Body of pancreas (tissue), 4 donors: ENCODE measurements around the gene RGS8. TPM values are rescaled to one million over a fixed set of nuclear protein-coding genes. Genes with fewer than 3 reads are reported as not detected.

Source experiments
- ATAC-seq: fragments of 150-250 bp; one replicate; pipeline ENCODE4 v1.9.1; 2016
- DNase-seq, 4 donors: peaks; one replicate each; pipeline ENCODE4 v3.0.0-alpha.2; 2019
- H3K27ac ChIP-seq, 4 donors: fragments of 200-600 bp; sonication (generic); 1 replicate in 3 of 4; 2 replicates in 1 of 4; pipeline versions ENCODE4 v1.5.1 to v1.6.1; 2016 to 2019; ENCODE audit warnings: mild to moderate bottlenecking in 1 of 4, mixed read lengths in 1 of 4, moderate library complexity in 1 of 4
- H3K27me3 ChIP-seq, 2 donors: fragments of 200-600 bp; sonication (generic); one replicate each; pipeline ENCODE4 v1.6.0; 2016; ENCODE audit warnings: mild to moderate bottlenecking in 1 of 2
- H3K36me3 ChIP-seq, 2 donors: fragments of 200-600 bp; sonication (generic); replicated peaks in 1 of 2; 2 replicates each; pipeline ENCODE4 v1.5.1; 2016; ENCODE audit warnings: low read depth in 2 of 2; ENCODE audit not compliant: insufficient read depth in 1 of 2
- H3K4me1 ChIP-seq: fragments of 200-600 bp; sonication (generic); one replicate; pipeline ENCODE4 v1.6.0; 2016
- H3K4me3 ChIP-seq, 2 donors: fragments of 200-600 bp; sonication (generic); 1 replicate in 1 of 2; 2 replicates in 1 of 2; pipeline ENCODE4 v1.5.1; 2016 to 2019
- H3K9me3 ChIP-seq, 3 donors: fragments of 200-600 bp; sonication (generic); 1 replicate in 2 of 3; 2 replicates in 1 of 3; pipeline ENCODE4 v1.5.1; 2016
- CTCF ChIP-seq, 7 experiments: fragments of 450-650 bp in 4 of 7; fragments of 200-600 bp in 3 of 7; sonication (generic) in 3 of 7; IDR thresholded peaks; one replicate each; pipeline ENCODE4 v1.5.1; 2016 to 2019; ENCODE audit warnings: antibody characterized with exemption in 7 of 7
- POLR2A ChIP-seq, 3 donors: fragments of 450-650 bp; IDR thresholded peaks; one replicate each; pipeline ENCODE4 v1.6.1; 2016; ENCODE audit warnings: antibody characterized with exemption in 3 of 3, mild to moderate bottlenecking in 2 of 3
- WGBS, 2 donors: methylation state at CpG; one replicate each; pipeline ENCODE4 v1.1.5; 2017; 5-methylcytosine and 5-hydroxymethylcytosine counted together
- intact Hi-C: fragments of 100-400 bp; cut with DNase I; formaldehyde crosslinking; loops from one replicate; pipeline ENCODE4 v1.15.1; 2023
- total RNA-seq, 2 donors: library from RNA; depleted of rRNA; stranded (reverse); fragments of >200 nt; gene quantifications; one replicate each; pipeline ENCODE4 v1.1.0, GENCODE V29; 2016

Gene RGS8
- total RNA-seq, 2 donors from 2014 or later = not detected

- TF ChIP-seq CTCF (IDR thresholded peaks at IDR 0.05) (no peak), POLR2A (IDR thresholded peaks at IDR 0.05) (no peak)
- no peaks in the 10 kb centered on the region for H3K9me3 ChIP-seq
- no peak for ATAC-seq
- intact Hi-C loops = no loop called here
- no peaks in the 10 kb centered on the region for H3K36me3 ChIP-seq
- H3K27ac ChIP-seq = no peak overlapping the region
- no peaks in the 10 kb centered on the region for H3K4me1 ChIP-seq
- WGBS, 2 donors = 79 to 82% methylated on average over 2 of the region's 2 CpGs
- H3K4me3 ChIP-seq = no peak overlapping the region
- DNase-seq = no peak
- H3K27me3 ChIP-seq = no peaks in the 10 kb centered on the region
Measured at GRCh38 chr1:182724215-182724614, 39.8 kb upstream of the RGS8 start.

GRCh38 chr1:182723200-182723599 lies 38.8 kb upstream of the RGS8 start:
- H3K27me3 ChIP-seq = no peaks in the 10 kb centered on the region
- H3K4me1 ChIP-seq = no peaks in the 10 kb centered on the region
- intact Hi-C loops = no loop called here
- H3K9me3 ChIP-seq = no peaks in the 10 kb centered on the region
- no peak overlapping the region for H3K27ac ChIP-seq
- peak in 3 of 4 donors; percentile 20 to 43 (median 25) for DNase-seq
- no peak overlapping the region for H3K4me3 ChIP-seq
- H3K36me3 ChIP-seq = no peaks in the 10 kb centered on the region
- WGBS, 2 donors = 75 to 80% methylated on average over 2 of the region's 2 CpGs
- no peak for ATAC-seq
- TF ChIP-seq POLR2A (IDR thresholded peaks at IDR 0.05) (no peak), CTCF (IDR thresholded peaks at IDR 0.05) (no peak)

- 41 to 43% methylated on average over 1 of the region's 1 CpG for WGBS, 2 donors
- Histone ChIP-seq H3K36me3 (no peaks in the 10 kb centered on the region), H3K4me3 (no peak overlapping the region), H3K9me3 (no peaks in the 10 kb centered on the region), H3K27me3 (no peaks in the 10 kb centered on the region), H3K4me1 (no peaks in the 10 kb centered on the region), H3K27ac (no peak overlapping the region)
- no peak for TF ChIP-seq CTCF (IDR thresholded peaks at IDR 0.05)
- TF ChIP-seq POLR2A (IDR thresholded peaks at IDR 0.05) = no peak
- intact Hi-C loops = no loop called here
- ATAC-seq = no peak
- no peak for DNase-seq
Measured at GRCh38 chr1:182721525-182721924, 37.1 kb upstream of the RGS8 start.

- no peaks in the 10 kb centered on the region for H3K36me3 ChIP-seq
- intact Hi-C loops = no loop called here
- no peaks in the 10 kb centered on the region for H3K9me3 ChIP-seq
- ATAC-seq (no peak), DNase-seq (no peak)
- WGBS, 2 donors = 73 to 84% methylated on average over 2 of the region's 2 CpGs
- TF ChIP-seq POLR2A (IDR thresholded peaks at IDR 0.05) (no peak), CTCF (IDR thresholded peaks at IDR 0.05) (peak in 1 of 7 experiments; percentile 5)
- H3K4me3 ChIP-seq = no peak overlapping the region
- H3K27ac ChIP-seq = no peak overlapping the region
- H3K4me1 ChIP-seq = no peaks in the 10 kb centered on the region
- no peaks in the 10 kb centered on the region for H3K27me3 ChIP-seq
Measured at GRCh38 chr1:182720463-182720862, 36.1 kb upstream of the RGS8 start.

GRCh38 chr1:182719553-182719952 lies 35.2 kb upstream of the RGS8 start:
- no peak for ATAC-seq
- TF ChIP-seq POLR2A (IDR thresholded peaks at IDR 0.05) = no peak
- no peak for TF ChIP-seq CTCF (IDR thresholded peaks at IDR 0.05)
- H3K4me3 ChIP-seq = no peak overlapping the region
- no peaks in the 10 kb centered on the region for H3K4me1 ChIP-seq
- H3K36me3 ChIP-seq = no peaks in the 10 kb centered on the region
- WGBS, 2 donors = 83 to 90% methylated on average over 4 of the region's 4 CpGs
- no peak for DNase-seq
- no peaks in the 10 kb centered on the region for H3K9me3 ChIP-seq
- no peak overlapping the region for H3K27ac ChIP-seq
- H3K27me3 ChIP-seq = no peaks in the 10 kb centered on the region
- intact Hi-C loops = no loop called here
